GM04503 (cell line): ENCODE measurements around the gene RRP8.

Experiments used
- DNase-seq: peaks from one replicate; pipeline ENCODE4 v3.0.0-alpha.2; 2012; ENCODE audit warnings: low read depth

The RRP8 gene

DNA sequence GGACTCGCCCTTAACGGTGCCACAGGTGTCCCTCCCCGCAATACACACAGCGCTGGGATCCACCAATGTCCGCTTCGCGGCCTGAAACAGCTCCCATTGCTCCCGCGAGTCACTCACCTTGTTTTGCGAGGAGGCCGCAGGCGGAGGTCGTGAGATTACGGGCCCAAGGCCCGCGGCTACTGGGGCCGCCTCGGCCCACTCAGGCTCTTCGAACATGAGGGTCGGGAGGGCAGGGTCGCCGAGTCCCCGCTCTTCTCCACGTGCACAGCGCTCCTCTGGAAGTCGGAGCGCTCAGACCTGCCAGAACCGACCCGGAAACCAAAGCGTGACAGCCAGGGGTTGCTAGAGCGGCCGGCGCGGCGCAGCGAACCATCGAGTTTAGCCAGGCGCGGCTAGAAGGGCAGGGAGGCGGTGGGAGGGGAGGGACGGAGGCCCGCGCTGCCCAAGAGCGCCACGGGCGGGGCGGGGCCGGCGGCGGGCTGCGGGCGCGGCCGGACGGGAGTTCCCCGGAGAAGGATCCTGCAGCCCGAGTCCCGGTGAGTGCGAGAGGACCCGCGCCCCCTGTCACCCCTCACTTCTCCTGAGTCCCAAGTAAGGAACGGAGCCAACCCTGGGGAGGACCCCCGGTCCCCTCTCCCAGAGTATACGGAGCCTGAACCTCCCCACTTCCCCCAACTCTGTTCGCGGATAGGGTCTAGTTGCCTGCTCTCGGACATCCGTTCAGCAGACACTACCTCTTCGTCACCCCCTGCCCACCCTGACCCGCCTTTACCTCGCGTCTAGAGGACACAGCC, at the start of gene RRP8, which contains the start of gene ILK:
RRP8 (minus strand) TSS at position 330 of the 794 bp plus-strand sequence; CDS start at position 216, 114 bp downstream.
ILK (plus strand) TSS at position 488 of the 794 bp plus-strand sequence. CDS start 498 bp downstream, outside the sequence.
- DNase-seq, result no peak

DNA sequence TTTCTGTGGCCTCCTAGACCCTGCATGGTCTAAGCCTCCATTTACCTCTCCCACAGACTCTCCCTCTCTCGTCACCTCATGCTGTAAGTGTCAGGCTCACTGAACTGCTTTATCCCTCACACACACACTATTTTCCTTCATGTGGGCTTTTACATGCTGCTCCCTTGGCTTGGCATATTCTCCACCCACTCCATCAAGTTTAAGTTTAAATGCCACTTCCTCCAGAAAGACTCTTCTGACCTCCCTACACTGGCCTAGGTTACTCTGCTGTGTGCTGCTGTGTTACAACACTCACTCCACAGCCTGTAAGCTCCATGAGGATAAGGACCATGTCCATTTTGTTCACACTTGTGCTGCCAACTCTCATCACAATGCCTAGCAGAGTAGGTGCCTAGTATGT, 49.7 kb upstream of the RRP8 start:
- DNase-seq, result no peak

DNA sequence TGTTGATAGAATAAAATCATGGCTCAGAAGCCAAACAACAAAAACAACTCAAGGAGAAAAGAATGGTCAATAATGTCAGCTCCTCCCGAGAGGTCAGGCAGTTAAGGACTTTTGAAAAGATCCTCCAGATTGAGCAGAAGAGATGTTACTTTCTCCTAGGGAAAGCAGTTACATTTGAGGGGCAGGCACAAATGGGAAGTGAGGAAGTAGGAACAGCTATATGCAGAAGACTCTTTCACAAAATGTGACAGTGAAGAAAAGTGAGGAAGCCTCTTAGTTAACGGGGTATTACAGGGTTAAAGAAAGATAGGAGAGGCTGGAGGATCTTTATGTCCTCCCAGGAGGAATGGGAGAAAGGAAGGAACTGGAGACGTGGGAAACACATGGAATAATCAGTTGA, 48.8 kb upstream of the RRP8 start:
- DNase-seq, result no peak

DNA sequence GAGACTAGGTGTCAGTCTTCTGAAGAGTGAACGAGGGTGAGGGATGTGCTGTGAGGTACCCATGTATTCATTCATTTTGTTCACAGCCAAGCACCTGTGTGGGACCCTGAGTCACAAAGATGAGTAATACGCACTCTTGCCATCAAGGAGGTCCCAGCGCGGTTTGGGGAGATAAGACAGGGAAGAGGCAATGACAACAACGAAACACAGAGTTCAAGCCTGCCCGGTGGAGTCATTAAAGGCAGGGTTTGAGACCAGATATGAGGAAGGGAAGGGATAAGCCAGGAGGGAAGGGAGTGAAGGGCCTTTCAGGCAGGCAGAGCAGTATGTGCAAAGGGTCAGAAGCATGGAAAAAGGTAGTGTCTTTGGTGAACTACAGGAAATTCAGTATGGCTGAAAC, 47.6 kb upstream of the RRP8 start:
- DNase-seq, result no peak

DNA sequence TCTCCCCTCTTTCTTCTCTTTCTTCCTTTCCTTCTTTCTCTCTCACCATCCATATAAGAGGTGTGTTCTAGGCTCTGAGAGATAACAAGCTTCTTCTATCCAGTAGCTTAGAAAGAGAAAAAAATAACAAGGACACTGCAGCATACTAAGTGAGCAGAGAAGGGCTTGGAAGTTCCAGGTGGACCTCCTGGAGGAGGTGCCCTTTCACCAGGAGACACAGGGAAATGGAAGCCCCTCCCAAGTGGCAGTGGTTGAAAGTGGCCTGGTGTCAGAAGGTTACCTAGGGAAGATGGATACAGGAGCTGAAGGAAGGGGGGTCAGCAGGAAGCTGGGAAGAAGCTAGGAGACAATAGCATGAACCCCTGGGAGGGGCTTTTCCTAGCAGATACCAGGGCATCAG, 46.7 kb upstream of the RRP8 start:
- no peak for DNase-seq

DNA sequence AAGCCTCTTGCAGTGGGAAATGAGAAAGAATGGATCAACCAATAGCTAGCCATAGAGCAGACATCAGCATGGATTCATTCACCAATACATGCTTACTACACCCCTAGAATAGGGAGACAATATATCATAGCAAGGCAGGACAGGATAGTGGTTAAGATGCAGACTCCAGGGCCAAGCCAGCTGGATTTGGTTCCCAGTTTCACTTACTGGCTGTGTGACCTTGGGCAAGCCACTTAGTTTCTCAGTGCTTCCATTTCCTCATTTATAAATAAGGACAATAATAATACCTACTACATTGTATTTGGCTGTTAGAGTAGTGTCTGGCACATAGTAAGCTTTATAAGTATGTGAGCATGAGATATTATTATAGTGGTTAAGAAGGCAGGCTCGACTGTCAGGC, 45.1 kb upstream of the RRP8 start:
- no peak for DNase-seq

DNA sequence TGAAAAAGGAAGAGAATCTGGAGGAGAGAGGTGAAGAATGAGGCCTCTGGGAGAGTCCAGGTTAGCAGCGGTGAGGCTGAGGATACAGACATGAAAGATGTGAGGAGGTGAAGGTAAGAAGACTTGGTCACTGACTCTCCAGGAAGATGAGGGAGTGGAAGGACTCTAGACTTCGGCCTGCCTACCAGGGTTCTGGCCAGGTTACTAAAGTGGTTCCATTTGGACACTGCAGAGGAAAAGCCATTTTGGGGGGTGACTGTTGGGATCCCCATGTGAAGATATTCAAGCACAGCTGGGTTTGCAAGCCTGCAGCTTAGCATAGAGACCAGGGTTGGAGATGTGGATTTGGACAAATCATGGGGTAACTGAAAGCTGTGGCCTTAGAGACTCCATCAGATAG, 44.4 kb upstream of the RRP8 start:
- DNase-seq, result no peak

DNA sequence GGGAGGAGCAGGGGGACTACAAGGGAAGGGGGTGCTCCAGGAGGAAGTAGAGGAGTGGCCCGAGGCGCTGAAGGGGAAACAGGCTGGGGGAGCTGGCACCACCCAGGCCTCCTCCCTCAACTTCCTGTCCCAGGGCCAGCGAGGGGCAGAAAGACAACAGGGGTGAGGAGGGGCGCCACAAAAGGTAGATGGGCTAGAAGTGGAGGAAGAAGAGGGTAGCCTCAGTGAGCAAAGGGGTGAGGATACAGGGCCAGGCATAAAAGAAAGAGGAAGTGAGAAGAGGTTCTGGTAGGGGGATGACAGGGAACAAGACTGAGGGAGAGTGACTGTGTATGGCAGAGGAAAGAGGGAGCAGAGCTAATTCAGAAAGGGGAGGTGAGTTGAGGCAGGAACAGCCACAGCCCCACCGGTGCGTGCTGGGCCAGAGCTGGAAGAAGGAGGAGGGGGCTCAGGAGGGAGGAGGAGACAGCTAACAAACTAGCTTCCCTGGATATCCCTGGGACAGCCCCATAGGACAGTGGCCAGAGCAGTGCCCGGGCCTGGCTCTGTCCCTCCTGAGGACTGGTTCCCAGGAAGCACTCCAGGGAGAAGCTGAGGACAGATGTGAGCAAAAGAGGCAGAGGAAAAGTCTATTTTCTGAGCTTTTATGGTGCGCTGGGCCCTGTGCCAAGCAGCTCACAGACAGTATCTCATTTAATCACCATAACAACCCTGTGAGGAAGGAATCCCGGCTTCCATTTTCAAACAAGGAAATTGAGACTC, 43.7 kb upstream of the RRP8 start:
- DNase-seq, result peak; percentile 54

DNA sequence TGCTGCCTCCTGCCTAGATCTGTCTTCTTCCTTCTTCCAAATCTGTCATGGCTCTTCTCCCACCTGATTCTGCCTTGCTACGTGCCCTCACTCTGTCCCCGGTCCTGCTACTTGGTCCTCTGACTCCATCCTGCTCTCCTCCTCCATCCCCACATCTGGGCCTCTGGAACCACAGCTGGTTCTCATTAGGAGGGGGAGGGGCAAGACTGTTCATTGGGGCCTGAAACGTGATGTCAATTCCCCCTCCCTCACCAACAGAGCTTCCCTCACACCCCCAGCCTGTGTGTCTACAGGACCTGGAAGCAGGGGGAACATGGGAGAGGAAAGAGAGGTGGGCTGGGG, 43.1 kb upstream of the RRP8 start:
- peak; percentile 27 for DNase-seq

DNA sequence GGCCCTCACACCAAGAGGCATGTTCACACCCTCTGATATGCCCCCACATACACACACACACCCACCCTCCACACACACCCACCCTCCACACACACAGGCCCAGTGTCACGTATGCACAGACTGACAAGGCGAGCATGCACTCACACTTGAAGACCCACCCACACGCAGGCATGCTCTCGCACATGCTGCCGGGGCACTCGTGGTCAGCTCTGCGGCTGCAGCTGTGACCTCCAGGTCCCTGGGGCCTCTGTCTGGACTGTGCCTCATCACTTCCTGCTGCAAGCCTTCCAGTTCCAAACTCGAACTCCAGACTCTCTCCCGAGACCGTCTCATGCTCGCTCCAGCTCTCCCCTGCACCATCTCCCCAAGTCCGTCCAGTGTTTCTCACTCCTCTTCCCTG, 42.7 kb upstream of the RRP8 start:
- peak; percentile 49 for DNase-seq

DNA sequence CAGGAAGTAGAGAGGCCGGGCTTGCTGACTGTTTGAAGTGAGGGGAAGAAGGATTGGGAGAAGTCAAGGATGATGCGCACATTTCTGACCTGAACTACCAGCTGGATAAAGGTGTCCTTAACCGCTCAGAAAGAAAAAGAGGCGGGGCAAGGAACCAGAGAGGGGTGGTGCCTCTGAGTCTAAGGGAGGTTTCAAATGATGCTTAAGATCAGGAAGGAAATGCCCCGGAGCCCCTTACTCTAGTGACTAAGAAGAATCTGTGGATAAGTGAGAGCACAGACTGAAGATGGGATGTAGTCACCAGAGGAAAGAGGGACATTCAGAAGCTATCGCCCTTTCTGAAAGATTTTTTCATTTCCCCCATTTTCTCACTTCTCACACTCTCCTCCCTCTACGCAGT, 39.5 kb upstream of the RRP8 start:
- no peak for DNase-seq

DNA sequence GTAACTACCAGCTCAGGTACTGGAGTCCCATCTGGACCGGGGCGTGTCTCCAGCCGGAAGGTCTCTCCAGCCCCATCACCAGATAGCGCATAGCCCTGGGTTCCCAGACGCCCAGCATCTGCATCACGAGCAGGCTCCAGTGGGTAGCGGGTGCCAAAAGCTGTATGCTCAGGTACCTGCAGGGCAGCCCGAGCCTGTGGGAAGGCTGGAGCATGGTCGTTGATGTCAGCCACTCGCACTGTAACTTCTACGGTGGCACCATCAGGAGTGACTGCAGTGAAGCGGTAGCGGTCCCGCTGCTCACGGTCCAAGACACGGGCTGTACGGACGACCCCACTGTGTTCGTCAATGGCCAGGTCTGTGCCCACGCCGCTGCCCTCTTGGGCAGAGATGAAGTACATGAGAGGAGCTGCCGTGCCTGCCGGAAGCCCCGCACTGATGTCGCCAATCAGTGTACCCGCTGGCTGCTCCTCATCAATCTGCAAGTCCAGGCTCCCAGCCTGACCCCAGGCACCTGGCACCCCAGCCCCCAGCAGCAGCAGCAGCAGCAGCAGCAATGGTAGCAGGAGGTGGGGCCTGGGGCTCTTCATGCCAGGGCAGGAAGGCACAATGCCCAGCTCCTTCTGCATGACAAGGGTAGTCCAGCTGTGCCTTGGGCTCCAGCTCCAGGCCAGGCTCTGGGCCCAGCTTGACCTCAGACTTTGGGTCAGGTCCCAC, 37.7 kb upstream of the RRP8 start:
- no peak for DNase-seq

DNA sequence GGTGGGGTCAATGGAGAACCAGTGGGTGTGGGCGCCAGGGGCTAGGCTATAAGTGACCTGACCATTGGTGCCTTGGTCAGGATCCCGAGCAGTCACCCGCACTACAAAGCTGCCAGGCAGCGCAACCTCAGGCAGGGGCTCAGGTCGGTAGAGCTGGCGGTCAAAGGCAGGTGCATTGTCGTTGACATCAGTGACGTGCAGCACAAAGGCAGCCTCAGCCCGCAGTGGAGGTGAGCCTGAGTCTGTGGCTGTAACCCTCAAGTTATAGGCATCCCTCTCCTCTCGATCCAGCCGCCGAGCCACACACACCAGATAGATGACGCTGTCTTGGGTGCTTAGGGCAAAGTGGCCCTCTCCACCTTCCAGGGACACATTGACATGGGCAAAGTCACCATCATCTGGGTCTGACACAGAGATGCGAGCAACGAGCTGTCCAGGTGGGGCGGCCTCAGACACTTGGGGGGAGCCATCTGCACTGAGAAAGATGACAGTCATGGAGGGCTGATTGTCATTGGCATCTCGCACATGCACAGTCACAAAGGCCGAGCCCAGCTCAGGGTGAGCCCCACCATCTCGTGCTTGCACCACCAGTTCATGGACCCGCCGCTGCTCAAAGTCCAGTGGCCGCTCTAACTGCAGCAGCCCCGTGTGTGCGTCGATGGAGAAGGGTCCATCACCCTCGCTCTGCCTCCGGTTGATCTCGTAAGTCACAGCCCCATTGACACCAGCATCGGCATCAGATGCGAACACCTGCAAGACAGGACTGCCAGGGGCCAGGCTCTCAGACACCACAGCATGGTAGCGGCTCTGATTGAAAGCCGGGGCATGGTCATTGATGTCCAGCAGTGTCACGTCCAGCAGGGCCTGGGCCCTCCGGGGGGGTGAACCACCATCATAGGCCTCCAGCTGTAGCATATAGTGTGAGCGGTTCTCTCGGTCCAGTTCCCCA, 36.9 kb upstream of the RRP8 start:
- no peak for DNase-seq

DNA sequence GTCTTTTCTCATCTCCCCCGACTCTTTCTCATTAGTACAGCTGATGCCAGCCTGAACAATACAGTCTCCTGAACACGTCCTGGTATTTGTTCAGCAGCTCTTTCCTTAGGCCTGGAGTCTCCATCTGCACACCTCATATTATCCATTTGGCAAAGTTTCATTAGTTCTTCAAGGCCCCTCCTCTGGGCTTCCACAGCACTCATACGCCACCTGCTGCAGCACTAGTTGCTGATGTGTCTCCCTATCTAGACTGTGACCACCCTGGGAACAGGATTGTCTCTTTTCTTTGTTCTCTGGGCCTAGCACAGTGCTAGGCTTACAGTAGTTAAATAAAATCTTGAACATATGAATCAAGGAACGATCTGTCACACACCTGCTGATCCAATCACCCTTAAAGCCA, 35.0 kb upstream of the RRP8 start:
- DNase-seq, result no peak

DNA sequence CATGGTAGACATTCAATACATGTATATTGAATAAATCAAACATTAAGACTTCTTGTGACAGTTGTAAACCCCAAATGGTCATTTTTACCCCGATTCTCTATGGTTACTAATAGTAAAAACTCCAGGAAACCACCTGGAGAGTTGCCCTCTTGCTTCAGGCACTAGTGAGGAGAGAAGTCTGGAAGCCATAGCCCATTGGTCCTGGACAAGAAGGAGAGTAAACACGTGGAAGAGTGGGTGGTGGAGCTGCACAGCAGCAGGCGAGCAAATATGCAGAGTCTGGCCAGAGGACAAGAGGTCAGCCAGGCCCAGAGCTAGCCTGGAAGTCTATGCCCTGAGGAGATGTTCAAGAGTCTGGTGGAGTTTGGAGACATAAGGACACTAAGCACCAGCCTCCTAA, 34.5 kb upstream of the RRP8 start:
- DNase-seq, result peak; percentile 91

DNA sequence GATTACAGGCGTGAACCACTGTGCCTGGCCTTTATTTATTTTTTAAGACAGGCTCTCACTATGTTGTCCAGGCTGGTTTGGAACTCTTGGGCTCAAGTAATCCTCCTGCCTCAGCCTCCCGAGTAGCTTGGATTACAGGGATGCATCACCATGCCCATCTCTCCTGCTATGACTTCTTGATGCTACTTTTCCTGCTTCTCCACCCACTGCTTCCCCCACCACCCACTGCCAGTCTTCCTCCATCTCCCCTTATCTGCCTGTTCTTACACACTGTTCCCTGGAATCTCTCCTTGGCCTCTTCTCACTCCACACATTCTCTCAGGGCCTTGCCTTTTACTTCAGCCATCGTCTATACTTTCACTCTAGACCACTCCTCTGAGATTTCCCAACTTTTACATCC, 33.1 kb upstream of the RRP8 start:
- DNase-seq, result no peak

DNA sequence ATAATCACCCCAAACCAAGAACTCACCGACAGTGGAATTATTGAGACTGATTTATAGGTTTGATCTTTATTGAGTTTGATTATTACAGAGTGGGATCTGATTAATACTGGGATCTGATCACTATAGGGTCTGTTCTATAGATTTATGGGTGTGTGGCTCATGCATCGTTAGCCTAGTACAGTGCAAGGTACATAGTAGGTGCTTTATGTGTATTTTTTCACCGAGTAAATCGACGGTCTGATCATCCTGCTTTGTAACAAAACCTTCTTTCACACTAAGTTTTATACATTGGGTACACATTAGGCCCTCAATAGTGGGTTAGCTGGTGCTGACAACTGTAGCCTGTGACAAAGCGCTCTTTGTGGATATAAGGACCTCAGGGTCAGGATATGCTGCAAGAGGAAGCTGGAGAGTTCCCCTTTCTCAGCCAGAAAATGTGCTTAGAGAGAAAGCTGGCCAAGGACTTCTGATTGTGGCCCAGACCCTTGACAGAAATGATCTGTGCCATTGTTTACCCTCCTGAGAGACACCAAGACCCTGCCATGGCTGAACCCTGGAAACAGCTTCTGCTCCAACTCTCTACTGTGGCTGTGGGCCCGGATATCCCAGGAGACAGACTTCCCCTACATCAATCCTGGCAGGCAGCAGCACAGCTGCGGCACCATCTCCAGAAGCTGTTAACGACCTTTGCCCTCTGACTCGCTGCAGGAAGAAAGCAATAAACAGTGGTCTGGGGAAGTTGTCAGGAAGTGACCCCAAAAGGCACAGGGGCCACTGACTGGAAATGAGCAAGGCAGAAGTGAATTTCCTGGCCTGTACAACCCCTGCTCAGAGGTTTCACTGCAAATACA, 31.9 kb upstream of the RRP8 start:
- no peak for DNase-seq

DNA sequence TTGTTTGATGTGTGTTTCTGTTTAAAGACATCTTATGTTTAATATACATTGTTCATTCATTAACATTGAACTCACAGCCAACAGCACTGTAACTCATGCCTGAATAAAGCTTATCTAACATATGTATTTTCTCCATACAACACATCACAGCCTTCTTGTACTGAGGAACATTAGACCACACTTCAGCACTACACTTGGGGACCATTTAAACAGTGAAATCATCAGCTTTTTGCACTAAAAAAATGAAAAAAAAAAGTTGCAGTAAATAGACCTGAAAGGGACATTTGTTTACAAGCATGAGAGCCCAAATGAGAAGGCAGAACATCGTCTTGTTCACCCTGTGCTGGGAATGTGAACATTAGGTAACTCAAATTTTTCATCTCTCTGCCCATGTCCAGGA, 31.1 kb upstream of the RRP8 start:
- no peak for DNase-seq

DNA sequence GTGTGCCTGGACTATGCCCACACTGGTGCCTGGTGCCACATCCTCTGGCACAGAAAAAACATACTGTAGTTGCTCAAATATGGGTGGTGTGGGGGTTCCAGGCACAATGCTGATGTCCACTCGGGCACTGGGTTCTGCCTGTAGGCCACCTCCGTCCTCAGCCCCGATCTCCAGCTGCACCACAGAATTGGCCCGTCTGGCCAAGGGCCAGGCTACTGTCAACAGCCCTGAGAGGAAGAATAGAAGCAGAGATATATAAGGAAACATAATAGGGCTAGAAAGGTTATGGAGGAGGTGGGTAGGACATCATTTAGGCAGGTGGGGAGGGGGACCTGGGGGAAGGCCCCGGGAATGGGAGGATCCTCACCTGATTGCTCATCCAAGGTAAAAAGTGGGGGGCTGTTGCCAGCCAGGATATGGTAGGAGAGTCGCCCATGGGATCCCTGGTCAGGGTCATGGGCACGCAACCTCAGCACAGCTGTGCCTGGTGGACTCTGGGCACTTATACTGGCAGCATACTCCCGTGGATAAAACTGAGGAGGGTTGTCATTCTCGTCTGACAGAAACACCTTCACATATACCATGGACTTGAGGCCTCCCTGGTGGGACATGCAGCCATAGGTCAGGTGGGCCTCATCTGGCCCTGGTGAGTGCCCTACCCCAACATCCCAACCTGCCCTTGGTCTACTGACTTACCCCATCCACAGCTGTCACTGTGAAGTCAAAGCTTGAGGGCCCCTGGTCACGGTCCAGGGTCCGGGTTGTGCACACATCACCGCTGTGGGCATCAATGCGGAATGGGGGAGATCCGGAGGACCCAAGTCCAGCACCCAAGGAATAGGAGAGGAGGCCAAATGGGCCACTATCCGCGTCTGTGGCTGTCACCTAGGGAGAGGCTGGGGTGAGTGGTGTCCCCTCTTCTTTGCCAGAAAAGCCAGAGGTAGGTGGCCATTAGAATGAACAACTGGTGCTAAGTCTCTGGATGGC, 30.3 kb upstream of the RRP8 start:
- no peak for DNase-seq
